Natural killer cell (primary cell): ENCODE results near the gene CSF1. TPM values are rescaled to one million over a fixed set of nuclear protein-coding genes. Genes with fewer than 3 reads are reported as not detected.
"Not testable (repeated sequence)": the region's sequence is repeated elsewhere in the genome, so short reads cannot be mapped to it uniquely, and the experiment has no call there.

ENCODE experiments used
- ATAC-seq, 3 donors: fragments of 150-1000 bp in 2 of 3; fragments of 200-7000 bp in 1 of 3; cut with Tn5 transposase; 1 replicate in 1 of 3; 2 replicates in 2 of 3; pipeline ENCODE4 v1.10.0; 2021; ENCODE audit warnings: mild to moderate bottlenecking in 2 of 3, moderate library complexity in 2 of 3
- DNase-seq, 2 donors: peaks; one replicate each; pipeline versions ENCODE4 v3.0.0 to v3.0.0-alpha.2; 2013 to 2021; ENCODE audit warnings: mixed read lengths in 1 of 2
- H3K27ac ChIP-seq: one replicate; pipeline ENCODE4 v1.5.1; 2013; ENCODE audit warnings: mild to moderate bottlenecking, low read length
- H3K27me3 ChIP-seq: one replicate; pipeline ENCODE4 v1.6.1; 2013; ENCODE audit warnings: low read length; ENCODE audit not compliant: control insufficient read depth, insufficient read depth
- H3K36me3 ChIP-seq: one replicate; pipeline ENCODE4 v1.6.1; 2013; ENCODE audit warnings: low read length; ENCODE audit not compliant: control insufficient read depth, insufficient read depth
- H3K4me1 ChIP-seq: one replicate; pipeline ENCODE4 v1.6.1; 2013; ENCODE audit warnings: low read length; ENCODE audit not compliant: control insufficient read depth, insufficient read depth
- H3K4me3 ChIP-seq: one replicate; pipeline ENCODE4 v1.5.1; 2013; ENCODE audit warnings: low read length
- H3K9me3 ChIP-seq: one replicate; pipeline ENCODE4 v1.6.1; 2013; ENCODE audit warnings: low read length; ENCODE audit not compliant: control insufficient read depth, insufficient read depth
- H3K27ac Mint-ChIP-seq, 2 donors: one replicate each; pipeline ENCODE4 v1.8.0; 2022; ENCODE audit warnings: mild to moderate bottlenecking in 2 of 2, mixed read lengths in 2 of 2, moderate library complexity in 1 of 2
- H3K27me3 Mint-ChIP-seq, 2 donors: one replicate each; pipeline ENCODE4 v1.8.0; 2022; ENCODE audit warnings: low read depth in 2 of 2, mixed read lengths in 2 of 2
- H3K36me3 Mint-ChIP-seq: one replicate; pipeline ENCODE4 v1.8.0; 2022; ENCODE audit warnings: mixed read lengths
- H3K4me1 Mint-ChIP-seq, 2 donors: one replicate each; pipeline ENCODE4 v1.8.0; 2022; ENCODE audit warnings: mixed read lengths in 2 of 2
- H3K4me3 Mint-ChIP-seq: one replicate; pipeline ENCODE4 v1.8.0; 2022; ENCODE audit warnings: mild to moderate bottlenecking, moderate library complexity, mixed read lengths
- H3K9me3 Mint-ChIP-seq, 2 donors: one replicate each; pipeline ENCODE4 v1.8.0; 2022; ENCODE audit warnings: mixed read lengths in 2 of 2
- CTCF ChIP-seq: fragments of 200-600 bp; IDR thresholded peaks from one replicate; pipeline ENCODE4 v1.8.0; 2022; ENCODE audit warnings: antibody characterized with exemption
- WGBS: methylation state at CpG from one replicate; pipeline ENCODE4 v1.1.7; 2013; ENCODE audit warnings: missing lambda C conversion rate; ENCODE audit not compliant: insufficient coverage; 5-methylcytosine and 5-hydroxymethylcytosine counted together
- intact Hi-C: fragments of 100-400 bp; cut with micrococcal nuclease; formaldehyde crosslinking; loops from one replicate; pipeline ENCODE4 v1.14.2; 2022
- total RNA-seq, 4 donors: library from RNA; stranded (reverse); fragments of 120-200 nt in 1 of 4; gene quantifications; one replicate each; pipeline versions ENCODE4 v1.2.3 to v1.2.4, GENCODE V29; 2013 to 2022

The CSF1 gene
- total RNA-seq, 3 donors from 2014 or later (not counting 1 experiment from before 2014, with no cell fraction given): 2.1 to 57.9 (median 3.7) TPM

GRCh38 chr1:109917768-109918606 is 7.3 kb downstream of the CSF1 start:
- Histone ChIP-seq H3K4me3 (no peak overlapping the region), H3K9me3 (no peaks in the 10 kb centered on the region), H3K36me3 (no peaks in the 10 kb centered on the region), H3K27ac (no peak overlapping the region), H3K27me3 (no peaks in the 10 kb centered on the region), H3K4me1 (no peaks in the 10 kb centered on the region)
- 96% methylated on average over 5 of the region's 6 CpGs for WGBS
- H3K4me3 Mint-ChIP-seq: no peak overlapping the region
- intact Hi-C loops: no loop called here
- H3K4me1 Mint-ChIP-seq: no peaks in the 10 kb centered on the region
- peaks cover 21 to 29% of the 10 kb centered on the region in 2 donors for H3K27me3 Mint-ChIP-seq
- H3K36me3 Mint-ChIP-seq: no peaks in the 10 kb centered on the region
- no peak overlapping the region for H3K27ac Mint-ChIP-seq
- no peaks in the 10 kb centered on the region for H3K9me3 Mint-ChIP-seq
- no peak for TF ChIP-seq CTCF
- DNase-seq (no peak), ATAC-seq (no peak)

DNA sequence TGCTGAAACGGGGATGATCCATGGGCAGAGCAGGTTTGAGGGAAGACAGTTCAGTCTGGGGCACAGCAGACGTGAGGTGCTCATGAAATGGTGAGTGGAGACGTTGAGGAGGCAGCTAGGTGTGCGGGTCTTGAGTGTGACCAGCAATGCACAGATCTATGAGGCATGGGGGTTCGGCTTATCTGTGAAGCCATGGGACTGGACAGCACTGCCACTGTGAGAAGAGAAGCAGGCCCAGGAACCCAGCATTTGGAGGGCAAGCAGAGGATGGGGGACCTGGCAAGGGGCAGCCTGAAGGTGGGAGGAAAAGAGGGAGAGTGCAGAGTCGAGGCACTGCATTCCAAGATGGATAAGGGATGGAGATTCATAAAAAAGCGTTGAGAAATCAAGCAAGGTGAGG is 8.0 kb downstream of the CSF1 start:
- WGBS: 89% methylated on average over 7 of the region's 7 CpGs
- intact Hi-C loops: no loop called here
- Histone ChIP-seq H3K4me3 (no peak overlapping the region), H3K27me3 (no peaks in the 10 kb centered on the region), H3K36me3 (no peaks in the 10 kb centered on the region), H3K4me1 (no peaks in the 10 kb centered on the region), H3K27ac (no peak overlapping the region), H3K9me3 (no peaks in the 10 kb centered on the region)
- no peak overlapping the region for H3K27ac Mint-ChIP-seq
- no peak for TF ChIP-seq CTCF
- peaks cover 17 to 27% of the 10 kb centered on the region in 2 donors for H3K27me3 Mint-ChIP-seq
- H3K36me3 Mint-ChIP-seq: no peaks in the 10 kb centered on the region
- DNase-seq: no peak
- no peaks in the 10 kb centered on the region for H3K4me1 Mint-ChIP-seq
- H3K4me3 Mint-ChIP-seq: no peak overlapping the region
- no peaks in the 10 kb centered on the region for H3K9me3 Mint-ChIP-seq
- ATAC-seq: no peak

- no peaks in the 10 kb centered on the region for H3K36me3 Mint-ChIP-seq
- no peaks in the 10 kb centered on the region for H3K36me3 ChIP-seq
- TF ChIP-seq CTCF: no peak
- peaks cover 11 to 30% of the 10 kb centered on the region in 2 donors for H3K27me3 Mint-ChIP-seq
- no peaks in the 10 kb centered on the region for H3K27me3 ChIP-seq
- no peak overlapping the region for H3K4me3 Mint-ChIP-seq
- H3K9me3 ChIP-seq: no peaks in the 10 kb centered on the region
- no peak for DNase-seq
- ATAC-seq: no peak
- no peak overlapping the region for H3K27ac Mint-ChIP-seq
- WGBS: 93% methylated on average over 6 of the region's 6 CpGs
- no peaks in the 10 kb centered on the region for H3K9me3 Mint-ChIP-seq
- H3K4me3 ChIP-seq: no peak overlapping the region
- no peaks in the 10 kb centered on the region for H3K4me1 ChIP-seq
- no peaks in the 10 kb centered on the region for H3K4me1 Mint-ChIP-seq
- no peak overlapping the region for H3K27ac ChIP-seq
- intact Hi-C loops: no loop called here
Observed at GRCh38 chr1:109919303-109919702, 8.7 kb downstream of the CSF1 start.

GRCh38 chr1:109920391-109920790 is 9.7 kb downstream of the CSF1 start:
- H3K4me1 ChIP-seq, H3K4me3 Mint-ChIP-seq, H3K4me3 ChIP-seq, H3K9me3 ChIP-seq, H3K27ac Mint-ChIP-seq, DNase-seq, H3K27ac ChIP-seq, H3K36me3 ChIP-seq, intact Hi-C loops, H3K4me1 Mint-ChIP-seq, ATAC-seq, H3K9me3 Mint-ChIP-seq, H3K36me3 Mint-ChIP-seq, H3K27me3 ChIP-seq: not testable (repeated sequence)
- peaks cover 11 to 31% of the 10 kb centered on the region in 2 donors for H3K27me3 Mint-ChIP-seq
- WGBS: 93% methylated on average over 10 of the region's 10 CpGs
